ENCODE data around the gene WBP1L. TPM values are rescaled to one million over a fixed set of nuclear protein-coding genes. Genes with fewer than 3 reads are reported as not detected.

Gene WBP1L
- total and polyA plus RNA-seq, 2 experiments from 2014 or later = 7.0 to 55.7 TPM

- Histone ChIP-seq H3K27me3 (ENCODE audit: insufficient read depth) (no peaks in the 10 kb centered on the region), H2AFZ (no peak overlapping the region), H3K4me3 (peak overlapping the region; percentile 14; the same call in 1 of the 2 replicates), H3K36me3 (ENCODE audit: insufficient read depth) (no peaks in the 10 kb centered on the region), H4K20me1 (replicated peaks; ENCODE audit: insufficient read depth) (no peaks in the 10 kb centered on the region), H3K4me2 (peak overlapping the region; percentile 61), H3K27ac (ENCODE audit: low read depth) (peak overlapping the region; percentile 84), H3K79me2 (replicated peaks; ENCODE audit: insufficient read depth) (0 out of 2 replicates have a peak, but pooled peaks cover 4% of the 10 kb centered on the region), H3K9me2 (ENCODE audit: insufficient read depth) (no peaks in the 10 kb centered on the region; the same call in 1 of the 2 replicates), H3F3A (replicated peaks; ENCODE audit: low read depth) (peaks cover 20% of the 10 kb centered on the region), H3K4me1 (ENCODE audit: insufficient read depth) (peaks cover 38% of the 10 kb centered on the region)
- peaks cover 13% of the 10 kb centered on the region for H3K27me3 Mint-ChIP-seq (ENCODE audit: insufficient read depth, low read depth, poor library complexity)
- H3K4me1 Mint-ChIP-seq = peaks cover 56% of the 10 kb centered on the region
- H3K9me3 Mint-ChIP-seq = peaks cover 5% of the 10 kb centered on the region; the same call in 2 of the 3 replicates
- TF ChIP-seq NANOG (IDR thresholded peaks at IDR 0.05; ENCODE audit: borderline replicate concordance) = no peak
- TF ChIP-seq ETS1 (IDR thresholded peaks at IDR 0.05) = no peak
- TF ChIP-seq, protein P1, sequence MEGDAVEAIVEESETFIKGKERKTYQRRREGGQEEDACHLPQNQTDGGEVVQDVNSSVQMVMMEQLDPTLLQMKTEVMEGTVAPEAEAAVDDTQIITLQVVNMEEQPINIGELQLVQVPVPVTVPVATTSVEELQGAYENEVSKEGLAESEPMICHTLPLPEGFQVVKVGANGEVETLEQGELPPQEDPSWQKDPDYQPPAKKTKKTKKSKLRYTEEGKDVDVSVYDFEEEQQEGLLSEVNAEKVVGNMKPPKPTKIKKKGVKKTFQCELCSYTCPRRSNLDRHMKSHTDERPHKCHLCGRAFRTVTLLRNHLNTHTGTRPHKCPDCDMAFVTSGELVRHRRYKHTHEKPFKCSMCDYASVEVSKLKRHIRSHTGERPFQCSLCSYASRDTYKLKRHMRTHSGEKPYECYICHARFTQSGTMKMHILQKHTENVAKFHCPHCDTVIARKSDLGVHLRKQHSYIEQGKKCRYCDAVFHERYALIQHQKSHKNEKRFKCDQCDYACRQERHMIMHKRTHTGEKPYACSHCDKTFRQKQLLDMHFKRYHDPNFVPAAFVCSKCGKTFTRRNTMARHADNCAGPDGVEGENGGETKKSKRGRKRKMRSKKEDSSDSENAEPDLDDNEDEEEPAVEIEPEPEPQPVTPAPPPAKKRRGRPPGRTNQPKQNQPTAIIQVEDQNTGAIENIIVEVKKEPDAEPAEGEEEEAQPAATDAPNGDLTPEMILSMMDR (conservative IDR thresholded peaks at IDR 0.05; ENCODE audit: low read depth in 2 of 2) = no peak
- TF ChIP-seq POLR2AphosphoS5 (IDR thresholded peaks at IDR 0.05; ENCODE audit: low read depth) = no peak
- TF ChIP-seq EZH2 (IDR thresholded peaks at IDR 0.05; ENCODE audit: low read depth, unreplicated experiment) = no peak
- no peak for TF ChIP-seq STAT1 (IDR thresholded peaks at IDR 0.05; ENCODE audit: unreplicated experiment)
- no peak for TF ChIP-seq CREB1 (CRISPR knock-in tag; IDR thresholded peaks at IDR 0.05; ENCODE audit: low read depth)
- peak overlapping the region; percentile 76 for H3K27ac Mint-ChIP-seq
- no peak for DNase-seq (ENCODE audit: low spot score)
- ATAC-seq = no peak
- H3K4me3 Mint-ChIP-seq = no peak overlapping the region
- H3K36me3 Mint-ChIP-seq (ENCODE audit: low read depth) = peaks cover 23% of the 10 kb centered on the region
These were observed 57.0 kb downstream of the WBP1L start for GRCh38 chr10:102800611-102801335.

DNA sequence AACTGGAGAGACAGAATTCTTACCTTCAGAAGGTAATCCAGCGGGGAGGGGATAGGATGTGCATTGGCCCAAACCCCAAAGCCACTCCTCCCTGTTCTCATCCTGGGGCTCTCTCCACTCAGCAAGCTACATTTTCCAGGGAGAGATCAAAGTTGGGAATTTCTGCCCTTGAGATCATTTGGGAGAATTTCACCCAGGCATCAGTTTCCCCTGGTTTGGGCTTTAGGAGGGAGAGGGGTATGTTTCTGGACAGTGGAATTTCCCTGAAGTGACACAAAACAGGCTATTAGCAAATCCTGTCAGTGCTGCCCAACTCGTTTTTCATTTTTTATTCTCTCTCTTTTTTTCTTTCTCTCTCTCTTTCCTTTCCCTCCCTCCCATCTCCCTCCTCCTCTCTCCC is 57.7 kb downstream of the WBP1L start:
- H3K4me1 Mint-ChIP-seq = peaks cover 56% of the 10 kb centered on the region
- TF ChIP-seq, protein P1 (conservative IDR thresholded peaks at IDR 0.05; ENCODE audit: low read depth in 2 of 2) = no peak
- no peak for TF ChIP-seq JUNB (IDR thresholded peaks at IDR 0.05; ENCODE audit: unreplicated experiment)
- TF ChIP-seq EZH2phosphoT487 (IDR thresholded peaks at IDR 0.05; ENCODE audit: unreplicated experiment) = no peak
- TF ChIP-seq POLR2AphosphoS5 (IDR thresholded peaks at IDR 0.05; ENCODE audit: low read depth) = no peak

More for the DNA sequence above, 57.7 kb downstream of the WBP1L start:
- 0 out of 2 replicates have a peak overlapping the region, but pooled peaks have one; percentile 28 for H3K27ac Mint-ChIP-seq
- Histone ChIP-seq H3K4me2 (peak overlapping the region; percentile 61), H3K36me3 (ENCODE audit: insufficient read depth) (no peaks in the 10 kb centered on the region), H4K20me1 (replicated peaks; ENCODE audit: insufficient read depth) (no peaks in the 10 kb centered on the region), H3K79me2 (replicated peaks; ENCODE audit: insufficient read depth) (0 out of 2 replicates have a peak, but pooled peaks cover 4% of the 10 kb centered on the region), H3K27ac (ENCODE audit: low read depth) (peak overlapping the region; percentile 84), H3F3A (replicated peaks; ENCODE audit: low read depth) (peaks cover 20% of the 10 kb centered on the region), H3K9me2 (ENCODE audit: insufficient read depth) (no peaks in the 10 kb centered on the region; the same call in 1 of the 2 replicates), H3K27me3 (ENCODE audit: insufficient read depth) (no peaks in the 10 kb centered on the region), H3K4me3 (peak overlapping the region; percentile 14), H3K4me1 (ENCODE audit: insufficient read depth) (peaks cover 38% of the 10 kb centered on the region), H2AFZ (no peak overlapping the region)
- peaks cover 23% of the 10 kb centered on the region for H3K36me3 Mint-ChIP-seq (ENCODE audit: low read depth)
- peaks cover 13% of the 10 kb centered on the region for H3K27me3 Mint-ChIP-seq (ENCODE audit: insufficient read depth, low read depth, poor library complexity)
- no peak overlapping the region for H3K4me3 Mint-ChIP-seq
- DNase-seq (ENCODE audit: low spot score) (peak; percentile 54), ATAC-seq (peak; percentile 51)
- H3K9me3 Mint-ChIP-seq = peaks cover 5% of the 10 kb centered on the region; the same call in 2 of the 3 replicates
